ENCODE data around the gene PSMF1.

Gene PSMF1

GRCh38 chr20:1190847-1191246 lies 72.4 kb downstream of the PSMF1 start:
- DNase-seq (ENCODE audit: low read depth in 2 of 2): no peak

- DNase-seq (ENCODE audit: low read depth in 2 of 2): no peak
These were observed 72.9 kb downstream of the PSMF1 start for GRCh38 chr20:1191299-1191698.

GRCh38 chr20:1195226-1195625 lies 76.8 kb downstream of the PSMF1 start:
- no peak for DNase-seq (ENCODE audit: low read depth in 2 of 2)

- no peak for DNase-seq (ENCODE audit: low read depth in 2 of 2)
These were observed 78.2 kb downstream of the PSMF1 start for GRCh38 chr20:1196634-1197033.

GRCh38 chr20:1197801-1198200 lies 79.4 kb downstream of the PSMF1 start:
- no peak for DNase-seq (ENCODE audit: low read depth in 2 of 2)

- no peak for DNase-seq (ENCODE audit: low read depth in 2 of 2)
These were observed 80.3 kb downstream of the PSMF1 start for GRCh38 chr20:1198751-1199150.

GRCh38 chr20:1199212-1199873 lies 80.9 kb downstream of the PSMF1 start:
- no peak for DNase-seq (ENCODE audit: low read depth in 2 of 2)

GRCh38 chr20:1199964-1200363 lies 81.6 kb downstream of the PSMF1 start:
- DNase-seq (ENCODE audit: low read depth in 2 of 2): no peak

GRCh38 chr20:1202762-1203504 lies 84.5 kb downstream of the PSMF1 start, which contains the start of gene C20orf202:
C20orf202 (plus strand) TSS chr20:1203454; CDS start chr20:1203586, 132 bp downstream.
- DNase-seq (ENCODE audit: low read depth in 2 of 2): no peak

- no peak for DNase-seq (ENCODE audit: low read depth in 2 of 2)
These were observed 85.2 kb downstream of the PSMF1 start for GRCh38 chr20:1203630-1204029.

GRCh38 chr20:1204113-1204512 lies 85.7 kb downstream of the PSMF1 start:
- DNase-seq (ENCODE audit: low read depth in 2 of 2): no peak

GRCh38 chr20:1204576-1204975 lies 86.2 kb downstream of the PSMF1 start:
- no peak for DNase-seq (ENCODE audit: low read depth in 2 of 2)

- no peak for DNase-seq (ENCODE audit: low read depth in 2 of 2)
These were observed 87.4 kb downstream of the PSMF1 start for GRCh38 chr20:1205802-1206201.

GRCh38 chr20:1206366-1207148 lies 88.2 kb downstream of the PSMF1 start:
- DNase-seq (ENCODE audit: low read depth in 2 of 2): no peak

GRCh38 chr20:1207293-1207878 lies 89.0 kb downstream of the PSMF1 start:
- no peak for DNase-seq (ENCODE audit: low read depth in 2 of 2)

- no peak for DNase-seq (ENCODE audit: low read depth in 2 of 2)
These were observed 91.3 kb downstream of the PSMF1 start for GRCh38 chr20:1209447-1210387.

- DNase-seq (ENCODE audit: low read depth in 2 of 2): no peak
These were observed 92.1 kb downstream of the PSMF1 start for GRCh38 chr20:1210501-1210900.

- DNase-seq (ENCODE audit: low read depth in 2 of 2): no peak
These were observed 93.6 kb downstream of the PSMF1 start for GRCh38 chr20:1212023-1212422.

- DNase-seq (ENCODE audit: low read depth in 2 of 2): peak; percentile 30 to 35
These were observed 94.4 kb downstream of the PSMF1 start for GRCh38 chr20:1212607-1213396.

- no peak for DNase-seq (ENCODE audit: low read depth in 2 of 2)
These were observed 96.4 kb downstream of the PSMF1 start for GRCh38 chr20:1214838-1215261.
